ENCODE data around the gene ACVRL1.
A peak's percentile ranks its signal among the peaks of the same experiment; 100 is the strongest.

Gene ACVRL1

GRCh38 chr12:51938726-51939125 is 31.4 kb downstream of the ACVRL1 start:
- DNase-seq (ENCODE audit: low read depth in 1 of 2, low spot score in 1 of 2), result no peak

- DNase-seq (ENCODE audit: low read depth in 1 of 2, low spot score in 1 of 2), result no peak
Measured at GRCh38 chr12:51941011-51941581, 33.8 kb downstream of the ACVRL1 start.

GRCh38 chr12:51941604-51942003 is 34.3 kb downstream of the ACVRL1 start:
- DNase-seq (ENCODE audit: low read depth in 1 of 2, low spot score in 1 of 2), result no peak

GRCh38 chr12:51942056-51942455 is 34.8 kb downstream of the ACVRL1 start:
- no peak for DNase-seq (ENCODE audit: low read depth in 1 of 2, low spot score in 1 of 2)

GRCh38 chr12:51942501-51943000 is 35.2 kb downstream of the ACVRL1 start:
- no peak for DNase-seq (ENCODE audit: low read depth in 1 of 2, low spot score in 1 of 2)

- no peak for DNase-seq (ENCODE audit: low read depth in 1 of 2, low spot score in 1 of 2)
Measured at GRCh38 chr12:51943346-51943745, 36.0 kb downstream of the ACVRL1 start.

- DNase-seq (ENCODE audit: low read depth in 1 of 2, low spot score in 1 of 2), result no peak
Measured at GRCh38 chr12:51944608-51945233, 37.4 kb downstream of the ACVRL1 start.

GRCh38 chr12:51947246-51947996 is 40.1 kb downstream of the ACVRL1 start:
- DNase-seq (ENCODE audit: low read depth in 1 of 2, low spot score in 1 of 2), result no peak

GRCh38 chr12:51948066-51948465 is 40.8 kb downstream of the ACVRL1 start:
- no peak for DNase-seq (ENCODE audit: low read depth in 1 of 2, low spot score in 1 of 2)

GRCh38 chr12:51949342-51950030 is 42.2 kb downstream of the ACVRL1 start:
- no peak for DNase-seq (ENCODE audit: low read depth in 1 of 2, low spot score in 1 of 2)

- DNase-seq (ENCODE audit: low read depth in 1 of 2, low spot score in 1 of 2), result no peak
Measured at GRCh38 chr12:51950682-51951198, 43.4 kb downstream of the ACVRL1 start.

GRCh38 chr12:51951199-51951842 is 44.0 kb downstream of the ACVRL1 start, which contains the start of gene ACVR1B:
Gene ACVR1B, plus strand, starts transcription at chr12:51951699. Its CDS starts 45 bp downstream, at chr12:51951744.
- peak; percentile 69 to 88 for DNase-seq (ENCODE audit: low read depth in 1 of 2, low spot score in 1 of 2)

- no peak for DNase-seq (ENCODE audit: low read depth in 1 of 2, low spot score in 1 of 2)
Measured at GRCh38 chr12:51951843-51952722, 44.8 kb downstream of the ACVRL1 start.

- no peak for DNase-seq (ENCODE audit: low read depth in 1 of 2, low spot score in 1 of 2)
Measured at GRCh38 chr12:51953089-51953488, 45.8 kb downstream of the ACVRL1 start.

- DNase-seq (ENCODE audit: low read depth in 1 of 2, low spot score in 1 of 2), result no peak
Measured at GRCh38 chr12:51953864-51954263, 46.6 kb downstream of the ACVRL1 start.

GRCh38 chr12:51954561-51955361 is 47.5 kb downstream of the ACVRL1 start:
- DNase-seq (ENCODE audit: low read depth in 1 of 2, low spot score in 1 of 2), result no peak

GRCh38 chr12:51955702-51956101 is 48.4 kb downstream of the ACVRL1 start:
- DNase-seq (ENCODE audit: low read depth in 1 of 2, low spot score in 1 of 2), result no peak

GRCh38 chr12:51958542-51958941 is 51.2 kb downstream of the ACVRL1 start:
- DNase-seq (ENCODE audit: low read depth in 1 of 2, low spot score in 1 of 2), result no peak

- DNase-seq (ENCODE audit: low read depth in 1 of 2, low spot score in 1 of 2), result no peak
Measured at GRCh38 chr12:51959211-51959610, 51.9 kb downstream of the ACVRL1 start.
